Measurements from ENCODE around the gene ADAM11.

ADAM11 gene

GRCh38 chr17:44759086-44759915 lies 513 bp downstream of the ADAM11 start:
- no peak for DNase-seq

GRCh38 chr17:44759916-44760243 lies 1.1 kb downstream of the ADAM11 start:
- DNase-seq, result no peak

GRCh38 chr17:44760474-44761308 lies 1.9 kb downstream of the ADAM11 start:
- DNase-seq, result no peak

- no peak for DNase-seq
These were observed 3.4 kb downstream of the ADAM11 start for GRCh38 chr17:44761932-44762810.

GRCh38 chr17:44763170-44763569 lies 4.4 kb downstream of the ADAM11 start:
- DNase-seq, result no peak

- no peak for DNase-seq
These were observed 7.2 kb downstream of the ADAM11 start for GRCh38 chr17:44765965-44766364.

- DNase-seq, result no peak
These were observed 7.7 kb downstream of the ADAM11 start for GRCh38 chr17:44766409-44767038.

- DNase-seq, result no peak
These were observed 8.7 kb downstream of the ADAM11 start for GRCh38 chr17:44767493-44767892.

- DNase-seq, result no peak
These were observed 9.8 kb downstream of the ADAM11 start for GRCh38 chr17:44768505-44769142.

GRCh38 chr17:44769230-44769629 lies 10.4 kb downstream of the ADAM11 start:
- no peak for DNase-seq

GRCh38 chr17:44769647-44770084 lies 10.9 kb downstream of the ADAM11 start:
- no peak for DNase-seq

GRCh38 chr17:44770166-44770925 lies 11.6 kb downstream of the ADAM11 start:
- DNase-seq, result no peak

GRCh38 chr17:44772308-44773045 lies 13.7 kb downstream of the ADAM11 start:
- DNase-seq, result no peak

- DNase-seq, result no peak
These were observed 14.4 kb downstream of the ADAM11 start for GRCh38 chr17:44773140-44773539.

GRCh38 chr17:44774271-44775135 lies 15.7 kb downstream of the ADAM11 start:
- DNase-seq, result peak; percentile 82

- peak; percentile 97 for DNase-seq
These were observed 16.5 kb downstream of the ADAM11 start for GRCh38 chr17:44775136-44775837.

GRCh38 chr17:44775838-44776621 lies 17.2 kb downstream of the ADAM11 start:
- peak; percentile 65 for DNase-seq

Measured in NCI-H510A (cell line).